NCI-H2227 (cell line): Measurements from ENCODE around the gene FOXE3.

Experiments used
- DNase-seq: peaks from one replicate; lab custom pipeline; 2025; ENCODE audit not compliant: unreplicated experiment; lab: John Stamatoyannopoulos, UW

Gene FOXE3

GRCh38 chr1:47434051-47434842 is 18.2 kb downstream of the FOXE3 start:
- DNase-seq: no peak

GRCh38 chr1:47435506-47436303 is 19.6 kb downstream of the FOXE3 start:
- no peak for DNase-seq

- peak; percentile 86 for DNase-seq
These were observed 20.4 kb downstream of the FOXE3 start for GRCh38 chr1:47436304-47436978.

- DNase-seq: peak; percentile 61
These were observed 20.9 kb downstream of the FOXE3 start for GRCh38 chr1:47436979-47437446.

GRCh38 chr1:47437447-47438164 is 21.5 kb downstream of the FOXE3 start, which contains the start of gene FOXD2:
FOXD2 (plus strand) TSS chr1:47438044; CDS start chr1:47438136, 92 bp downstream.
- peak; percentile 97 for DNase-seq

GRCh38 chr1:47438165-47439016 is 22.3 kb downstream of the FOXE3 start:
- DNase-seq: peak; percentile 56

GRCh38 chr1:47439017-47439818 is 23.1 kb downstream of the FOXE3 start:
- no peak for DNase-seq

GRCh38 chr1:47439819-47440598 is 23.9 kb downstream of the FOXE3 start:
- no peak for DNase-seq

- no peak for DNase-seq
These were observed 24.6 kb downstream of the FOXE3 start for GRCh38 chr1:47440599-47441081.

- no peak for DNase-seq
These were observed 25.5 kb downstream of the FOXE3 start for GRCh38 chr1:47441450-47442106.

- DNase-seq: no peak
These were observed 26.1 kb downstream of the FOXE3 start for GRCh38 chr1:47442202-47442601.

- DNase-seq: no peak
These were observed 26.9 kb downstream of the FOXE3 start for GRCh38 chr1:47442842-47443529.

- DNase-seq: no peak
These were observed 27.6 kb downstream of the FOXE3 start for GRCh38 chr1:47443530-47444296.

- peak; percentile 52 for DNase-seq
These were observed 28.1 kb downstream of the FOXE3 start for GRCh38 chr1:47444297-47444561.

GRCh38 chr1:47444562-47445465 is 28.7 kb downstream of the FOXE3 start:
- DNase-seq: peak; percentile 68
